ENCODE measurements around the gene DPAGT1.
"Not testable (repeated sequence)": the region's sequence is repeated elsewhere in the genome, so short reads cannot be mapped to it uniquely, and the experiment has no call there.

The DPAGT1 gene

DNA sequence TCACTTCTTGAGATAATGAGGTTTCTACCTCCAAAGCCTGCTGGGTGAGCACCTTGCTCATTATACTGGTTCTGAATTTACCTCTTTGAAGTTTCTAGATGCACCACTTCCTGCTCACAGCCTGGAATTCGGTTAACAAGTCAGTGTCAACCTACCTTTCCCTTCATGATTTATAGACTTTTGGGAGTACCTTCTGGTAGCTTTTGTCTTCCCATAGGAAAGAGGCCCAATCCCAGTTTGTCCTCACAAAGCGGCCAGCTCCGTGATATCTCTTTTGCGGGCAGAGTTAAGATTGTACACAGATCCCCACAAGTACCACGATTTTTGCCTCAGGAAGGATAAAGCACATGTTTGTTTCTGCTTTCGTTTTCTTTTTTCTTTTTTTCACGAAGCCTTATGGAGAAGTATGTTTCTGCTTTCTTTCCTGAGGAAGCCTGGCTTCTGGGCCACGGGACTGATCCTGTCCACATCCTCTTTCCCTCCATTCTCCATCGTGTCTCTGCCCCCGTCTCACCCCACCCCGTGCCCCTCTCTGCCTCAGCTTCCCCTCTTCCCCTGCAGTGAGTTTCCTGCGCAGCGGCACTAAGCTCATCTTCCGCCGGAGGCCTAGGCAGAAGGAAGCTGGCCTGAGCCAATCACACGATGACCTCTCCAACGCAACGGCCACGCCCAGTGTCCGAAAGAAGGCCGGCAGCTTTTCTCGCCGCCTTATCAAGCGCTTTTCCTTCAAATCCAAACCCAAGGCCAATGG lies 14.0 kb upstream of the DPAGT1 start:
- peak; percentile 53 for DNase-seq

DNA sequence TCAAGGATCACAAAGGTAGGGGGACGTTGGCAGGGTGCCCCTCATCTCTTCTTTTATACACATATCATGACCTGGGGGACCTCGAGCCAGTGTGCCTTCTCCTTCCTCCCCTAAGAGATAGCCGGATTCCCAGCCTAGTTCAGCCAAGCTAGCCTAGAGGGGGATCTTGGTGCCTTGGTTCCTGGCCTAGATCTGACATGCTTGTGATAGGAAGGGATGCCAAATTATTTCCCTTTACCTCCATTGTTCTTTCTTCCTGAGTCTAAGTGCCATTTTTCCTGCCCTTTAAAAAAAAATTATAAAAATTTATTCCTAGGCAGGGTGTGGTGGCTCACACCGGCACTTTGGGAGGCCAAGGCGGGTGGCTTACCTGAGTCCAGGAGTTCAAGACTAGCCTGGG lies 12.7 kb upstream of the DPAGT1 start:
- DNase-seq = no peak

DNA sequence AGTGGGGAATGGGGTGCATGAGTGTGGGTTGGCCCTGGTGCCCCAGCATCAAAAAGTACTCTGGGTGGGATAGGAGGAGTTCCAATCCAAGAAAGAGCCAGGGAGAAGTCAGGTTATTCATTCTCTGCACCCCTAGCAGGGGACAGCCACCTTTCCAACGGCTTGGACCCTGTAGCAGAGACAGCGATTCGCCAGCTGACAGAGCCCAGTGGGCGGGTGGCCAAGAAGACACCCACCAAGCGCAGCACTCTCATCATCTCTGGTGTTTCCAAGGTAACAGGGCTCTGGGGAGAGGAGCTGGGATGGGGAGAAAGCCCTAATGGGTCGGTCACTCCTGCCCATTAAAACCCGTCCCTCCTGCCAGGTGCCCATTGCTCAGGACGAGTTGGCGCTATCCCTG lies 12.1 kb upstream of the DPAGT1 start:
- DNase-seq = no peak

DNA sequence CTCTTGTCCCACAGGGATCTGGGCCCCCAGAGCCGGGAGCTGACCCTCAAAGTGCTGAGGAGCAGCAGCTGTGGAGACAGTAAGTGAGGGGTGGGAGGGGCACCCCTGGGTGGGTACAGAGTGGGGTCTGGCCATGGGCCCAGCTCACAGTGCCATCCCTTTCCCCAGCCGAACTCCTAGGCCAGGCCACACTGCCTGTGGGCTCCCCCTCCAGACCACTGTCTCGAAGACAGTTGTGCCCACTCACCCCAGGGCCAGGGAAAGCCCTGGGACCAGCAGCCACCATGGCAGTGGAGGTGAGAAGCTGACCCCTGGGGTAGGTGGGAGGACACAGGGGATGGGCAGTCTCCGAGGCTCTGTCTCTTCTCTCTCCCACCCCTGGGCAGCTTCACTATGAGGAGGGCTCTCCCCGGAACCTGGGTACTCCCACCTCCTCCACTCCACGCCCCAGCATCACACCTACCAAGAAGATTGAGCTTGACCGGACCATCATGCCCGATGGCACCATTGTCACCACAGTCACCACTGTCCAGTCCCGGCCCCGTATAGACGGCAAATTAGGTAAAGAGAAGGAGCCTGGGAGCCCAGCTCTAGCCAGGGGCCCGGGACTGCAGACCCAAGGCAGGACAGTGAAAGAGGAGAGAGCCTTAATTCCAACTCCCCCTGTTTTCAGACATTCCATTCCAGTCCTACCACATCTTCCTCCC lies 10.8 kb upstream of the DPAGT1 start:
- no peak for DNase-seq

DNA sequence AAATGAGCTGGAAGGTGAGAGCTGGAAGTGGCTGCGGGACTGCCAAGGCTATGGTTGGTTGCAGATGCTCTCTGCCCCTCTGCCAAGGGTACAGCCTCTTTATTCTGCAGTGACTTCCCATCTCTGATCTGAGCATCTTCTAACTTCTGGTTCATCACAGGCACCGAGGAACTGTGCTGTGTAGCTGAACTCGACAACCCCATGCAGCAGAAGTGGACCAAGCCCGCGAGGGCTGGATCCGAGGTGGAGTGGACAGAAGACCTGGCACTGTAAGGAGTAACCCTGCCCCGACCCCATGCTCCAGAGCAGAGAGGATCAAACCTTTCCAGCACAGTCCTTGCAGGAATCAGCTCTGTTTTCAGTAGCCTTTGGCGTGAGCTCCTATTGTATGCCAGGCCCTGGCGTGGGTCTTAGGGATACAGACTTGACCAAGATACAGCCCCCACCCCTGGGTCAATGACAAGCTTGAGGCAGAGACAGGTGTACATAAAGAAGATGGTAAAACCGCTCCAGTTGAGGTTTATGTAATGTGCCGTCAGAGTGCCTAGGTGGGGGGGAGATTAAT lies 9.8 kb upstream of the DPAGT1 start:
- DNase-seq = no peak

DNA sequence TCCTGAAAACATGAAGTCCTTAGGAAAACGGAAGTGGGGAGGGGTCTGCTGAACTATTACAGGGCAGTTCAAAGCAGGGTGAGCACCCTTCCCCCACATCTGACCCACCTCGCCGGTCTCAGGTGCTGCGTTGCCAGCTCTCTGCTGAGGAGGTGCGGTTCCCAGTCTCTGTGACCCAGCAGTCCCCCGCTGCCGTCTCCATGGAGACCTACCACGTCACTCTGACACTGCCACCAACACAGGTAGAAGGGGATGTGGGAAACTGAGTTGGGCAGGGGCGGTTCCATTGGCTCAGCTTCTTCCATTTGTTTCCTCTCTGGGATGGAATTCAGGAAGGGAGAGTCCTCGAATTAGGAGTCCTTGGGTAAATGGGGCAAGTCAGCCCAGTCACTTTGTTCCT lies 8.8 kb upstream of the DPAGT1 start:
- DNase-seq = no peak

DNA sequence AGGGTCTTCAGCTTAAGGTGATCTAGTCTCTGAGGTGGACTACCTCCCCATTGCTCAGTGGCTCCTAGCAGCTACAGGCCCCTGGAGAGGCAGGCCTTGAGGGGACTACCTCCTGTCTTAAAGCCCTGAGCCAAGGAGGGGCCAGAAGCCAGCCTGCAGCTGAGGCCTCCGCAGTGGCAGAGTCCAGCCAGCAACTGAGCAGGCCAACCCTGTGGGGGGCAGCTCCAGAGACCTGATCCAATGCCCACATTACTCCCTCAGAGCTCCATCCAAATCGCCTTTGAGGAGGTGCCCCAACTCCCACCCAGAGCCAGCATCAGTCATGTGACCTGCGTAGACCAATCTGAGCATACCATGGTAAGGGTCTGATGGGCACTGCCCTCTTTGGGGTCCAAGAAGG lies 8.2 kb upstream of the DPAGT1 start:
- no peak for DNase-seq

DNA sequence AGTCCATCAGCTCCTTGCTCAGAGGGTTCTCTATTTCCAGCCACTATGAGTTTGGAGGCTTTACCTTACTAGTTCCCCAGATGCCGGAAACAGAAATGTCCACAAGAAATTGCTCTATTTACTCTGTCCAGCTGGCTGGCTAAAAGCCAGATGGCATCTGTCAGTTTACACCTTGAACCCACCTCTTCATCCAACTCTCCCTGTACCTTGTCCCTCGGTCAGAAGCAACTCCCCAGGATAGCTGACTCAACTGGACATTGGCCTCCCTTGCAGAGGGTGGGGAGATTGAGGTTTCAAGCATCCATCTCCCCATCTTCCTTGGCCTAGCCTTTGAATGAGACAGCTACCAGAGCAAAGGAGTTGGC lies 7.2 kb upstream of the DPAGT1 start:
- no peak for DNase-seq

DNA sequence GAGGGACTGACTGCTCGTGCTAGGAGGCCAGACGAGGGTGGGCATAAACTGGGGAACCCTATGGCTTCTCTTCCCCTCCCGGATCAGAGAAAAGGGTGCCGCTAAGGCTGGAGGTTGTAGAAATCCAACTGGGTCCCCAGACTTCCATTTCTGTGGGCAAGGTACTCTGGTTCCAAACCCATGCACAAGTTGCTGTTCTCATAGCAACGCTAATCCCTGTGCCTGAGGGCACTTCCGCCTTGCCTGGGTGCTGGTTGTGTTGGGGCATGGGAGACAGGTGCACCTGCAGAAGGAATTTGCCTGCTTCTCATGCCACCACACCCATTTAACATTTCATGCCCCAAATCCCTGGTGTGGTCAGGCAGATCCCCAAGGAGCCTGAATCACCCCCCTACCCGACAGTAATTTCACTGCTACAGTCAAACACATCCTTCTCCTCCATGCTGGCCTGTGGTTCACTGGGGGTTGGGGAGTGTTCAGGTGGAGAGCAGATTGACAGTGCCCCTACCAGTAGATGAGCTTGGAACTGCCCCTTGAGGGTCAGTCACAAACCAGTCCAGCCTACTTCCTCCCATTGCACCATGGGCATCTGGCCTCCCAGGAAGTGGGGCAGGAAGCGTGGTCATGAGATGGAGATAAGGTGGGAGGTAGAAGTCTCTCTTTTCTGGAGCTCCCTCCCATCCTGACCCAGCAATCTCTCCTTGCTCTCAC lies 6.6 kb upstream of the DPAGT1 start:
- DNase-seq = peak; percentile 35

DNA sequence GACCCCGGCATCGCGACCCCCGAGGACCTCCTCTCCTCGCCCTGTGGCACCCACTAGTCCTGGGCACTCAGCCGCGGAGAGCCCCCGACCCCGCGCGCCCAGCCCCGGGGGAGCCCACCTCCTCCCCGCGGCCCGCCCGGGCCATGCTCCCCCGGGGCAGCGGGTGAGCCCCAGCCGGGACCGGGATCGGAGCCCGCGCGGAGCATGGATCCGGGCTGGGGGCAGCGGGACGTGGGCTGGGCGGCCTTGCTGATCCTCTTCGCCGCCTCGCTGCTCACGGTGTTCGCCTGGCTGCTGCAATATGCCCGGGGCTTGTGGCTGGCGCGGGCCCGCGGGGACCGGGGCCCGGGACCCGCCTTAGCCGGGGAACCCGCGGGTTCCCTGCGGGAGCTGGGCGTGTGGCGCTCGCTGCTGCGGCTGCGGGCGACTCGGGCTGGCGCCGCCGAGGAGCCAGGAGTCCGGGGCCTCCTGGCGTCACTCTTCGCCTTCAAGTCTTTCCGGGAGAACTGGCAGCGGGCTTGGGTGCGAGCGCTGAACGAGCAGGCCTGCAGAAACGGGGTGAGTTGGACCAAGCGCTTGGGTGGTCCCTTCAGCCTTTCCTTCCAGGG lies 6.0 kb upstream of the DPAGT1 start:
- no peak for DNase-seq

DNA sequence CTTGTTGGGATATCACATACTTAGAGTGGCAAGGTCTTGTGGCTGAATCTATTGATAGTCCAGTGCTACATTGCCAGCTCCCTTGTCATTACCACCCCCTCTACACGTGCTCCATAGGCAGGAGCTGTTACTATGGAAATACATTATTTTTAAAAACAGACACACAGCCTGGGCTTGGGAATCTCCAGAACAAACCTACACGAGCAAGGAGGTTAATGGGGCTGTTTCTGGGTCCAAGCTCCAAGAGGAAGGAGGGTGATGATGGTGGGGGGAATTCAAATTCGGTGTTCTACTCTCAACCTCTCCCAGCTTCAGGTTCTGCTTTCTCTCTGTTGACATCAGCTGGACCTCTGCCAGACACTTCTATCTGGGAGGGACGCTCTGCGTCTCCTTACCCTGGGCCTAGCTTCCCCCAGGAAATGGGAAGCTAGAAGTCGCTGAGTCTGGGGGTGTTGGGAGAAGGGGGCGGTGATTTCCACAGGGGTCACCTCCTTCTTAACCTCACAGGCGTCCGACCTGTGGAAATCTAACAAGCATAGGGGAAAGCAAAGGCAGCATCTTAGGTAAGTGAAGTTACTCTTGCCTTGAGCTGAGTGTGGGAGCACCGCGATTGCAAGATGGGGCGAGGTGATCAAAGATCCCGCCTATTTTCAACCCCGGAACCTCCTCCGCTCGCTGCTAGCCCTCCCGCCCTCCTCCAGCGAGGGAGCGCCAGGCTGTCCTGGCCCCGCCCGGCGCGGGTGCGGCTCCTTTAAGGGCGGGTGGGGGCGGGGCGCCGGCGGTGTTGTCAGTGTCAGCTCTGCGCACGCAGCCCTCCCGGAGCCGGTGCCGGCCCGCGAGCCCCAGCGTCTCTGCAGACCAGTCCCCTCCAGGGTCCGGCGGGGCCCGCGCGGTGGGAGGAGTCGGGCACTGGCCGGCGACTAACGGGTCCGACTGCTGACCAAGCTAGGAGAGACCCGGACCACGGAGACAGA lies 5.2 kb upstream of the DPAGT1 start, which contains the start of gene C2CD2L:
Gene C2CD2L, plus strand, starts transcription at position 781 of the 974 bp plus-strand sequence. CDS start 398 bp downstream, outside the sequence.
- peak; percentile 91 for DNase-seq

DNA sequence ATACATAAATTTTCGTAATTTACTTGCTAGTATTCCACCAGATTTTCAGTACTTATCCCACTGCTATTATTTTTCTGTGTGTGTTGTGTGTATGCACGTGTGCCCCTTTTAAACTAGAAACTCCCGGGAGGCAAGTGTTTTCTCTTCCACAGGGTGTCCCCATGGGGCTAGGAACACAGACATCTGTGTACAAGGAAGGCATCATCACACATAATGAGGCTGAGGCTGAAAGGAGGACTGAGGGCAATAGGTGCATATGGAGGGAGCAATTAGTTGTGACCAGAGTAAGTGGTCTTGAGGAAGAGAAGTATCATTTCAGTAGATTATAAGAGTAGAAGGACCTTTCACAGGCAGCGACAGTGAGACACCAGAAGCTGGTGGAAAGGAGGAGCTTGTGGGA lies 2.1 kb upstream of the DPAGT1 start:
- DNase-seq = no peak

DNA sequence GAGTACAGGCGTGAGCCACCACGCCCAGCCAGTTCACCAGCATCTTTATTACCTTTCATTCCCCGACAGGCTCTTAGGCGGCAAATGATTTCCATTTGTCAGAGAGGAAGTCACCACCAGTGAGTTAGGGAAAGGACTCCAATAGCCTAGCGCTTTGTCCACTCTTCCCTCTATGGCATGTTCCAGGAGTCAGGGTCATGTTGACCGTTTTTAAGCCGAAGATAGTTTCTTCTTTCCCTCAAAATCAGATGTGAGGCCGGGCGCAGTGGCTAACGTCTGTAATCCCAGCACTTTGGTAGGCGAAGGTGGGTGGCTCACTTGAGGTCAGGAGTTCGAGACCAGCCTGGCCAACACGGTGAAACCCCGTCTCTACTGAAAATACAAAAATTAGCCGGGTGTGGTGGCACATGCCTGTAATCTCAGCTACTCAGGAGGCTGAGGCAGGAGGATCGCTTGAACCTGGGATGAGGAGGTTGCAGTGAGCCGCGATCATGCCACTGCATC lies 1.6 kb upstream of the DPAGT1 start:
- DNase-seq = not testable (repeated sequence)

DNA sequence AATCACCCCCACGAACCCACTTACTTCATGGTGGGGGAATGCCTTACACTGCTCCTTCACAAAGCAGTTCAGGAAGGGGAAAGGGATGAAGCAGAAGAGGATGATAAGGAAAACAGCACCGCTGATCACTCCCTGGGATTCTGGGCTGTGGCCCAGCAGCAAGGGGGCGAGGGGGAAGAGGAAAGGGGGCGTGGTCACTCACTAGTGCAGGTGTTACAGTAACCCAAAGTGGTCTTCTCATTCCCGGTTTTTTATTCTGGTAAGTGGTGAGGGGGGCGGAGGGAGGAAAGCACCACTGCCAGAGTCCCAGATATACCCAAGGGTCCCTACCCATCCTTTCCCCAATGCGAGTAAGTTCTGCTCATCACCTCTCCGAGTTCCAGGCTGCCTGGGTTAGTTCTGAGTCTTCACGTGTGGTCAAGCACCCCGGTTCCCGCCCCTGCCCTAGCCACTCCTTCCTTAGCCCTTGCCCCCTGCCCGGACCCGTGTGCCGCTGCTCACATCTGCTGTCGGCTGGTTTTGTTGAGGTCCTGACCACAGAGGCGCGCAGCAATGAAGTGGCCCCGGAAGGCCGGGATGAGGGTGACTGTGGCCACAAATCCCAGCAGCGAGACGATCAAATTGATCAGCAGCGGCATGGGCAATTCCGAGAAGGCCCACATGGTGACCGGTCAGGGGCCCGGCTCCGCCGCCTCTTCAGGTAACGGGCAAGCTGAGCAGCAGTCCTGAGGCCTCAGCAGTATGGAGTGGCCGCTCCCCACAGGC lies 477 bp downstream of the DPAGT1 start:
- no peak for DNase-seq

DNA sequence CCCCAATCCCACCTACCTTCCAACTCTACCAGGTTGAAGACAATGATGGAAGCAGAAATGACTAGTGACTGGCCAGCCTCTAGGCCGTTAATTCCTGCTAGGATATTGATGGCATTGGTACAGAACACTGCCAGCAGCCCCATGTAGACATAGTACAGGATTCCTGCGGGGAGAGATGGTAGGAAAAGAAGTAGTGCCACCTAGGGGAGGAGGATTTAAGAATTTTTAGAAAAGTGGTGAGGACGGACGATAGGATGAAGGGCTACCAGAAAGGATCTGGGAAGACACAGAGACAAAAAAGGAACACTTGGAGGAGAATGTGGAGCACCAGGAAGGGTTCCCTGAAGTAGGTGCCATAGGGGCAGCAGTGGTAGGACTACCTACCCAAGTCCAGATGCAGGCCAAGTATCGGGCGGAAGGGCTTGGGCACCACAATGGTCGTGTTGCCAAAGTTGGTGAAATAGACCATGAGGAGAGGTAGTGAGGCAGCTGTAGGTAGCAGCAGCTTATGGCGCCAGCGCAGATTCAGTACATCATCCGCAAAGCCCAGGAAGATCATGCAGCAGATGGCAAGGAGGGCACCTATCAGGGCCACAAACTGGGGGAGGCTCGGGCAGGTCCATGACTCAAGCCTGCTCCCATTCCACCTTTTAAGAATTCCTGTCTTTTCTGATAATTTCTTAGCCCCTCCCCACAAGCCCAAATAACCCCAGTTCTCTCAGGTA lies 1.2 kb downstream of the DPAGT1 start:
- DNase-seq = no peak

DNA sequence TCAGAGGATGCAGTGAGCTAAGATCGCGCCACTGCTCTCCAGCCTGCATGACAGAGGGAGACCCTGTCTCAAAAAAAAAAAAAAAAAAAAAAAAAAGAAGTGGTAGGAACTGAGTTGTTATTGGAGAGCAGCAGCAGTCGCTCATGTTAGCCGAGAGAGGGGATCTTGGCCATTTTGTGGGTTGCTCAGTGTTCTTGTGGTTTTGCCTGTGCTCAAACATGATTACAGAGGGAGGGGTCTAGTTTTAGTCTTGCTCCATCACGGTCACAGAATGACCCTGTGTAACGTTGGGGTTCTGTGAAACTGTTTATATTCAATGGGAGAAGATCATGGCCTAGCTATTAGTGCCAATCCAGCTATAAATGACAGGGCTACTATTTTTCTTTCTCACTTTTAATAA lies 1.9 kb downstream of the DPAGT1 start:
- DNase-seq = no peak

DNA sequence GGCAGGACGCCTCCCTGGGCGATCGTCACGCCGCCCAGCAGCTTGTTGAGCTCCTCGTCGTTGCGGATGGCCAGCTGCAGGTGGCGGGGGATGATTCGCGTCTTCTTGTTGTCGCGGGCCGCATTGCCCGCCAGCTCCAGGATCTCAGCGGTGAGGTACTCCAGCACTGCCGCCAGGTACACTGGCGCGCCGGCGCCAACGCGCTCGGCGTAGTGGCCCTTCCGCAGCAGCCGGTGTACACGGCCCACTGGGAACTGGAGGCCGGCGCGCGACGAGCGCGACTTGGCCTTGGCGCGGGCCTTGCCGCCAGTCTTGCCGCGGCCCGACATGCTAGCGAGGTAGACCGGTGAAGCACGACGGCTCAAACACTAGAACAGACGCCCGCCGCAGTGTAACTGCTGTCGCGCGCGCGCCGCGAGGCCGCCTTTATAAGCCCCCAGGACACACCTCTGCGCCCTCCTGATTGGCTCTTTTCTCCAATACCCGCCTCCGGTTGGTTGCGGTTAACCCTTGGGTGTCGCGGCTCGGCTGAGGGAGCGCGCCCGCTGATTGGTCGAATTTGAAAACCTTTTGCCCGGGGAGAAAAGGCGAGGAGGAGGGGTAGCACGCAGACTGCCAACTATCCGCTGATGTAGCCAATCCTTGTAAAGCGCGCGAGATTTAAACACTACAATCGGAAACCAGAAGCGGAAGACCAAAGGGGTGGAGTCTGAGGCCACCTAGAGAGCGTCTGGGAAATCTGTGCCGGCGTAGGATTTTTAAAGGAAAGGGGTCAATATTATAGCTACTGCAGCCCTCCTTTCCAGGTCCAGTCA lies 6.4 kb downstream of the DPAGT1 start:
- peak; percentile 100 for DNase-seq

DNA sequence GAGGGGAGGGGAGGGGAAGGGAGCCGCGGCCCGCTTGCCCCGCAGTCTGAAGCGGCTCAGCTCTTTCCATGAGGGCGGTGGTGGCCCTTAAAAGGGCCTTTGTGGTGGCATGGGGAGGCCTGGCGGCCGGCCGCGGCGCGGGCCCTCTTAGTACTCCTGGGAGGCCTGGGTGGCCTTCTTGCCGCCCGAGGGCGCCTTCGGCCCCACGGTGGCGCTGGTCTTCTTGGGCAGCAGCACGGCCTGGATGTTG lies 6.9 kb downstream of the DPAGT1 start:
- no peak for DNase-seq

DNA sequence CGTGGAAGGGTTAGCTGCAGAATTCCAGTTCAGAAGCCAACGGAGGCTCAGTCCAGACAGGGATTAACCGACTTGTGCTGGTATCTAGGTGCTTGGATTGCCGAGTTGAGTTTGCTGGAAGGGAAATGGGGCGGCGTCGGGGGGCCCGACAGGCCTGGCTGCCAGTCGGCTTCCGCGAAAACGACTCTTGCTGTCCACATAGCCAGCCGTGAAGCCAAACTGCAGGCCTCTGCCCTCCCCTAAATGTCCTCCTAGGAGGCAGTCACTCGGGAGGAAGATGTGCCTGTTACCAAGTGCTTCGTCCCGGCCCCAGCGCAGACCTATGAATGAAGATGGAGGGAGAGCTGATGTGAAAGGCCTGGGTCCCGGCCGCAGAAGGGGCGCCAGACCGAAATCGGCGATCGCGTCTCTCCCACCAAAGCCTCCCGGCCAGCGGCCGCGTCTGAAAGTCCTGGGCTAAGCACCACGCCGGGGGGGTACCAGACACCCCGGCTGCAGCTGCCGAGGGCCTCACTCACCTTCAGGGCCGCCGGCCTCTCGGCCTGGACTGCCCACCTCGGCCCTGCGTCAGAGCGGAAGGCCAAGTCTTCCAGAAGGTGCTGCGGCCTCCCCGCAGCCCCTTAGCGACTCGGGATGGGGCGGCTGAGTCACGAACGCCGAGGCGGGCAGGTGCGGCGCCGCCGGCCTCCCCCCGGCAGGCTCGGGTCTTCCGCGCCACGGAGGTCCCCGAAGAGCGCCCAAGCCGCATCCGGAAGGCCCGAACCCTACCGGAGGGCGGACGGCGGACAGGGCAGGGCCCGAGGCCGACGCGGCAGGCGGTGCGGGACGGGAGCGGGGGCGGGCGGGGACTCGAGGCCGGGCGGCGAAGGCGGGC lies 7.5 kb downstream of the DPAGT1 start:
- DNase-seq = peak; percentile 50

All from CD4-positive, alpha-beta T cell treated with Interleukin-21 for 1 hour (primary cell).